ENCODE results near the gene KY. TPM values are rescaled to one million over a fixed set of nuclear protein-coding genes. Genes with fewer than 3 reads are reported as not detected.

KY gene
- total and polyA plus RNA-seq, 8 donors = 0.10 to 4.3 (median 1.1) TPM

GRCh38 chr3:134651347-134652041, 672 bp upstream of the KY start:
- TF ChIP-seq, protein P1, sequence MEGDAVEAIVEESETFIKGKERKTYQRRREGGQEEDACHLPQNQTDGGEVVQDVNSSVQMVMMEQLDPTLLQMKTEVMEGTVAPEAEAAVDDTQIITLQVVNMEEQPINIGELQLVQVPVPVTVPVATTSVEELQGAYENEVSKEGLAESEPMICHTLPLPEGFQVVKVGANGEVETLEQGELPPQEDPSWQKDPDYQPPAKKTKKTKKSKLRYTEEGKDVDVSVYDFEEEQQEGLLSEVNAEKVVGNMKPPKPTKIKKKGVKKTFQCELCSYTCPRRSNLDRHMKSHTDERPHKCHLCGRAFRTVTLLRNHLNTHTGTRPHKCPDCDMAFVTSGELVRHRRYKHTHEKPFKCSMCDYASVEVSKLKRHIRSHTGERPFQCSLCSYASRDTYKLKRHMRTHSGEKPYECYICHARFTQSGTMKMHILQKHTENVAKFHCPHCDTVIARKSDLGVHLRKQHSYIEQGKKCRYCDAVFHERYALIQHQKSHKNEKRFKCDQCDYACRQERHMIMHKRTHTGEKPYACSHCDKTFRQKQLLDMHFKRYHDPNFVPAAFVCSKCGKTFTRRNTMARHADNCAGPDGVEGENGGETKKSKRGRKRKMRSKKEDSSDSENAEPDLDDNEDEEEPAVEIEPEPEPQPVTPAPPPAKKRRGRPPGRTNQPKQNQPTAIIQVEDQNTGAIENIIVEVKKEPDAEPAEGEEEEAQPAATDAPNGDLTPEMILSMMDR (IDR thresholded peaks at IDR 0.05) = no peak
- no peaks in the 10 kb centered on the region for H3K36me3 ChIP-seq
- H3K27me3 ChIP-seq = peaks cover 0 to 24% of the 10 kb centered on the region in 2 donors
- intact Hi-C loops (cut with DNase I) = no loop called here
- no peak overlapping the region for H3K27ac ChIP-seq
- peak; percentile 89 for ATAC-seq
- peak overlapping the region; percentile 34 for H3K4me3 ChIP-seq
- peak in 3 of 4 donors; percentile 13 to 62 (median 42) for DNase-seq
- peaks cover 0 to 15% of the 10 kb centered on the region in 2 donors for H3K4me1 ChIP-seq
- no peaks in the 10 kb centered on the region for H3K9me3 ChIP-seq

DNA sequence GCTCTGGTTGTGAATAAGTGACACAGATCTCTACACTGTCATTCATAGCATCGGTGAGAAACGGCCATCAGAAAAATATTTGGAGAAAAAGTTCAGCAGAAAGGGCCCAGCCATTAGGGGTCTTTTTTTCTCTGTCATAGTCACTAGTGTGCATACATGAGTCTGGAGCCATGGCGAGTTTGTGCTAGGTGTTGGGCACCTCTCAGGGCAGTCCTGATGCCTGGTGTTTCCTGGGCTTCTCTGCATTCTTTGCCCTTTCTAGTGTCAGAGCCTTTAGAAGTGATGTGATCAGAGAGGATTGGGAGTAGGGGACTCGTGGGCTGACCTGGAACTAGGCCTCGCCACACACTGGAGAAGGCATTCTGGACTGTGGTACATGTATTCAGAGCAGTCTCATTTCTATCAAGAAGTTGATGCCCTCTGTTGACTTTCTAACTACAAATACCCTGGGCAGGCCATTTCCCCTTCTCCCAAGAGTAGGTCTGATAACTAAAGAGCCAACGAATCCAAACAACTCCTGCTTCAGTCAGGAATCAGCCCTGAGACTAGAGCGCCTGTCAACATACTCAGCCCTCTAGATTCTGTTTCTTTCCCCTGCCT, 1.6 kb downstream of the KY start:
- no peak for DNase-seq
- no peak for ATAC-seq
- TF ChIP-seq, protein P1 (IDR thresholded peaks at IDR 0.05) = no peak
- no peak overlapping the region for H3K27ac ChIP-seq
- no peaks in the 10 kb centered on the region for H3K36me3 ChIP-seq
- H3K4me1 ChIP-seq = peaks cover 0 to 15% of the 10 kb centered on the region in 2 donors
- no peak overlapping the region for H3K4me3 ChIP-seq
- intact Hi-C loops (cut with DNase I) = no loop called here
- H3K27me3 ChIP-seq = peaks cover 0 to 24% of the 10 kb centered on the region in 2 donors
- H3K9me3 ChIP-seq = no peaks in the 10 kb centered on the region

DNA sequence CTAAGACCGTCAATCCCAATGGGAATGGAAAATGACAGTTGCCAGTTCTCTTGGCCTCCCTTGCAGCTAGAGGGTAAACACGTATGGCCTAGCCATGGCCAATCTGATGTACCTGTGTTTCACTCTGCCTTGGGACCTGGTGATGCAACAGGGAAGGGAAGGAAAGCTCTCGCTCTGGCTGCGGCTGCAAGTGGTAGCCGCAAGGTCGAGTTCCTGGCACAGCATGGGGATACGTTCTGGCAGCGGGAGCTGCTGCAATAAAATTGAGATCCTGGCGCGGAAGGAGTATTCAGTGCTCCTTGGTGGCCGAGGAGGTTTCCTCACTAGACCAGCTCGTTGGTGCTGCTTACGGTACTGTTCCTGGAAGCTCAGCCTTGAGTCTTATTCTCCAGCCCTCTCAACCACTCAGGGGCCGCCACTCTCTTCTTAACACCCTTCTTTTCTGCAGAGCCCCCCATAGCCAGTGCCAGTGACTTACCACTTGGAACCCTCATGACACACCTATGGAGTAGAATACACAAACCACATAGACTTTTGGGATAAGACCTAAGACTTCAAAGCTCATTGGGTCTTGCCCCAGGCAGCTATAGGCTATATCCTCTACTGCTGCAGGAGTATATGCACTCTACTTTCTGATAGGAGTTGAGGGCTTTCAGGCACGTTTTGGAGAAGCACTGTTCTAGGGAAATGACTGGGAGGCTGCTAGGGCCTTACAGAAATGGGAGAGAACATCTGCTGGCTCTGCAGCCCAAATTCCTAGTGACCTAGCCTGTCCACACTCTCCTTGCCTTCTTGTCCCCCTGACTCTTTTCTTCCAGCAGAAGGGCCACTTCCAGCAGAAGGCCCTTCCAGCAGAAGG, 2.7 kb downstream of the KY start:
- no peak overlapping the region for H3K27ac ChIP-seq
- H3K36me3 ChIP-seq = no peaks in the 10 kb centered on the region
- peaks cover 0 to 15% of the 10 kb centered on the region in 2 donors for H3K4me1 ChIP-seq
- intact Hi-C loops (cut with DNase I) = no loop called here
- H3K27me3 ChIP-seq = peaks cover 0 to 24% of the 10 kb centered on the region in 2 donors
- H3K4me3 ChIP-seq = no peak overlapping the region
- ATAC-seq (no peak), DNase-seq (no peak)
- TF ChIP-seq, protein P1 (IDR thresholded peaks at IDR 0.05) = no peak
- no peaks in the 10 kb centered on the region for H3K9me3 ChIP-seq

DNA sequence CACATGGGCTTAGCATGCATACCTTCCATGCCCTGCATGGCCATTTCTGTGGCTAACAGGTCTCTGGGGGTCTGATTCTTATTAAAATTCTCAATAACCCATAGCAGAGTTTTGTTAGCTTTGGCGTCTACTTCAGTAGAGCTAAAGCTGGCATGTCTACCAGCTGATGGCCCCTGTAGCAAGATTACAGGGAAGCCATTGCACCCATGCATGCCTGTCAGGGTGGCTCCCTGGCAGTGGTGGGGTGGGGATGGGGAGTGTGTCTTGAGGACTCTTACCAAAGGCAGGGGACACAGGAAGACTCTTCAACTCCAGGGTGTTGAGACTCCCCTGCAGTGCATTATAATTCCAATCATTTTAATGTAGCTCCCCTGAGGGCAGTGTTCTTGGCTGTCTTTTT, 4.7 kb downstream of the KY start:
- H3K36me3 ChIP-seq = no peaks in the 10 kb centered on the region
- H3K27me3 ChIP-seq = peaks cover 0 to 14% of the 10 kb centered on the region in 2 donors
- H3K27ac ChIP-seq = no peak overlapping the region
- ATAC-seq (no peak), DNase-seq (no peak)
- H3K9me3 ChIP-seq = no peaks in the 10 kb centered on the region
- H3K4me1 ChIP-seq = peaks cover 0 to 8% of the 10 kb centered on the region in 2 donors
- intact Hi-C loops (cut with DNase I) = no loop called here
- no peak overlapping the region for H3K4me3 ChIP-seq
- TF ChIP-seq, protein P1 (IDR thresholded peaks at IDR 0.05) = no peak

- TF ChIP-seq, protein P1 (IDR thresholded peaks at IDR 0.05) = no peak
- intact Hi-C loops (cut with DNase I) = no loop called here
- H3K4me1 ChIP-seq = peaks cover 0 to 2% of the 10 kb centered on the region in 2 donors
Measured at GRCh38 chr3:134645515-134645914, 5.3 kb downstream of the KY start.

More at GRCh38 chr3:134645515-134645914, 5.3 kb downstream of the KY start:
- no peaks in the 10 kb centered on the region for H3K36me3 ChIP-seq
- DNase-seq (no peak), ATAC-seq (no peak)
- no peaks in the 10 kb centered on the region for H3K9me3 ChIP-seq
- no peak overlapping the region for H3K27ac ChIP-seq
- H3K27me3 ChIP-seq = peaks cover 0 to 9% of the 10 kb centered on the region in 2 donors
- no peak overlapping the region for H3K4me3 ChIP-seq

Measured in left lung (tissue), 10 donors.